ENCODE data around the gene ITGA2. TPM values are rescaled to one million over a fixed set of nuclear protein-coding genes. Genes with fewer than 3 reads are reported as not detected.

Gene ITGA2
- total RNA-seq, 1 experiment from 2014 or later: 13.6 TPM

GRCh38 chr5:52999344-52999949 lies 10.3 kb downstream of the ITGA2 start:
- H3K4me1 Mint-ChIP-seq (ENCODE audit: low read depth, unreplicated experiment): no peaks in the 10 kb centered on the region
- ChIA-PET CTCF (no interaction called here), POLR2A (no interaction called here)
- H3K27ac Mint-ChIP-seq (ENCODE audit: unreplicated experiment): no peak overlapping the region
- H3K4me3 Mint-ChIP-seq (ENCODE audit: unreplicated experiment): no peak overlapping the region
- H3K27me3 Mint-ChIP-seq (ENCODE audit: insufficient read depth, unreplicated experiment): no peaks in the 10 kb centered on the region
- no TSS peak for BruUV-seq (replicated peaks)
- no peak overlapping the region for H3K4me3 ChIP-seq (ENCODE audit: low read depth, low read length)
- H3K36me3 ChIP-seq (ENCODE audit: control insufficient read depth, insufficient read depth, low read length): no peaks in the 10 kb centered on the region; the same call in 1 of the 2 replicates
- no peak for DNase-seq
- H3K9me3 ChIP-seq: no peaks in the 10 kb centered on the region
- H3K4me1 ChIP-seq: peaks cover 17% of the 10 kb centered on the region
- peaks cover 21% of the 10 kb centered on the region for H3K36me3 Mint-ChIP-seq (ENCODE audit: insufficient read depth, unreplicated experiment)
- H3K27me3 ChIP-seq (replicated peaks; ENCODE audit: control insufficient read depth, insufficient read depth, low read length): no peaks in the 10 kb centered on the region
- TF ChIP-seq CTCF (IDR thresholded peaks at IDR 0.05; ENCODE audit: insufficient read depth in 1 of 2, low read depth in 1 of 2, low read length in 1 of 2, severe bottlenecking in 1 of 2, unreplicated experiment in 1 of 2): no peak
- intact Hi-C loops (cut with micrococcal nuclease; ENCODE audit: unreplicated experiment): no loop called here
- no peaks in the 10 kb centered on the region for H3K9me3 Mint-ChIP-seq (ENCODE audit: unreplicated experiment)

DNA sequence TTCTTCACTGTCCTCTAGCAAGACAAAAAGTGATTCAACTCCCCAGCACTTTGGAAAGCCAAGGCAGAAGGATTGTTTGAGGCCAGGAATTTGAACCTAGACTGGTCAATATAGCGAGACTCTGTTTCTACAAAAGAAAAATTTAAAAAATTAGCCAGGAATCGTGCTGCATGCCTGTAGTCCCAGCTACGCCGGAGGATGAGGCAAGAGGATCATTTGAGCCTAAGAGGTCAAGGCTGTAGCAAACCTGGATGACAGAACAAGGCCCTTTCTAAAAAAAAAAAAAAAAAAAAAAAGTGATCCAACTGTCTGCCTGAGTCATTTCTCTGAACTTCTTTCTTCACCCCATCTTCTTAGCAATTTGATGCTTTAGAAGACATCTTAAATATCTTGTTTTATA lies 12.4 kb downstream of the ITGA2 start:
- no peaks in the 10 kb centered on the region; the same call in 1 of the 2 replicates for H3K36me3 ChIP-seq (ENCODE audit: control insufficient read depth, insufficient read depth, low read length)
- no peak overlapping the region for H3K4me3 Mint-ChIP-seq (ENCODE audit: unreplicated experiment)
- H3K36me3 Mint-ChIP-seq (ENCODE audit: insufficient read depth, unreplicated experiment): peaks cover 27% of the 10 kb centered on the region
- no peaks in the 10 kb centered on the region for H3K9me3 ChIP-seq
- intact Hi-C loops (cut with micrococcal nuclease; ENCODE audit: unreplicated experiment): no loop called here
- no TSS peak for BruUV-seq (replicated peaks)
- no peaks in the 10 kb centered on the region for H3K27me3 Mint-ChIP-seq (ENCODE audit: insufficient read depth, unreplicated experiment)
- ChIA-PET POLR2A (no interaction called here), CTCF (no interaction called here)
- no peaks in the 10 kb centered on the region for H3K9me3 Mint-ChIP-seq (ENCODE audit: unreplicated experiment)
- TF ChIP-seq CTCF (IDR thresholded peaks at IDR 0.05; ENCODE audit: insufficient read depth in 1 of 2, low read depth in 1 of 2, low read length in 1 of 2, severe bottlenecking in 1 of 2, unreplicated experiment in 1 of 2): no peak
- DNase-seq: no peak
- H3K4me1 ChIP-seq: peaks cover 13% of the 10 kb centered on the region
- no peak overlapping the region for H3K27ac Mint-ChIP-seq (ENCODE audit: unreplicated experiment)
- no peak overlapping the region for H3K4me3 ChIP-seq (ENCODE audit: low read depth, low read length)
- no peaks in the 10 kb centered on the region for H3K27me3 ChIP-seq (replicated peaks; ENCODE audit: control insufficient read depth, insufficient read depth, low read length)
- no peaks in the 10 kb centered on the region for H3K4me1 Mint-ChIP-seq (ENCODE audit: low read depth, unreplicated experiment)

DNA sequence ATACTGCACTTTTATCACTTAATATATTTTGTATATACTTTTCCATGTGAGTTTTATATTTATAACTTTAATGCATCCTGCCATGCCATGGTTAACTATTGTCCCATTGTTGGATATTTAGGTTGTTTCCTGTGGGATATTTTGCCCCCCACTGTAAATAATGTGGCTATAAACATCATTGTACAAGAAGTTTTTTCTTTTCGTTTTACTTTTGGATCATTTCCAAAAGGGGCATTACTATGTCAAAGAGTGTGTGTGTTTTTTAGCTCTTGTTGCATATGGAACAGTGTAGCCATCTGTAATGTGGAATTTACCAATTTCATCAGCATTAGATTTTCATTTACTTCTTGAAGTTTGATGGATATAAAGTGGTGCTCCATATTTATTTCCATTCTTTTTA lies 13.3 kb downstream of the ITGA2 start:
- TF ChIP-seq CTCF (IDR thresholded peaks at IDR 0.05; ENCODE audit: insufficient read depth in 1 of 2, low read depth in 1 of 2, low read length in 1 of 2, severe bottlenecking in 1 of 2, unreplicated experiment in 1 of 2): no peak
- H3K36me3 Mint-ChIP-seq (ENCODE audit: insufficient read depth, unreplicated experiment): peaks cover 27% of the 10 kb centered on the region
- no peak overlapping the region for H3K27ac Mint-ChIP-seq (ENCODE audit: unreplicated experiment)
- H3K9me3 Mint-ChIP-seq (ENCODE audit: unreplicated experiment): no peaks in the 10 kb centered on the region
- no peak overlapping the region for H3K4me3 Mint-ChIP-seq (ENCODE audit: unreplicated experiment)
- ChIA-PET POLR2A (no interaction called here), CTCF (interaction anchor here (0.6 kb wide), 1 partner anchor 54 kb away, joined by 3 read pairs; no protein-coding TSS in a partner anchor)
- BruUV-seq (replicated peaks): no TSS peak
- H3K27me3 Mint-ChIP-seq (ENCODE audit: insufficient read depth, unreplicated experiment): no peaks in the 10 kb centered on the region
- H3K4me1 Mint-ChIP-seq (ENCODE audit: low read depth, unreplicated experiment): no peaks in the 10 kb centered on the region
- H3K36me3 ChIP-seq (ENCODE audit: control insufficient read depth, insufficient read depth, low read length): no peaks in the 10 kb centered on the region; the same call in 1 of the 2 replicates
- H3K4me1 ChIP-seq: peaks cover 4% of the 10 kb centered on the region; the same call in 1 of the 2 replicates
- intact Hi-C loops (cut with micrococcal nuclease; ENCODE audit: unreplicated experiment): no loop called here
- no peak overlapping the region for H3K4me3 ChIP-seq (ENCODE audit: low read depth, low read length)
- H3K27me3 ChIP-seq (replicated peaks; ENCODE audit: control insufficient read depth, insufficient read depth, low read length): no peaks in the 10 kb centered on the region
- no peak for DNase-seq
- H3K9me3 ChIP-seq: no peaks in the 10 kb centered on the region

Measured in Caco-2 (cell line).